HG03175 (cell line): ENCODE data around the gene CFTR.
"Not testable (repeated sequence)": the region's sequence is repeated elsewhere in the genome, so short reads cannot be mapped to it uniquely, and the experiment has no call there.

Experiments used
- ATAC-seq: cut with Tn5 transposase; IDR thresholded peaks from one replicate; pipeline ENCODE4 v1.9.1; 2021; ENCODE audit warnings: mild to moderate bottlenecking, moderate library complexity; ENCODE audit not compliant: unreplicated experiment

Gene CFTR

GRCh38 chr7:117493460-117493859 lies 13.6 kb downstream of the CFTR start:
- no peak for ATAC-seq

- no peak for ATAC-seq
These were observed 15.5 kb downstream of the CFTR start for GRCh38 chr7:117495308-117495707.

- ATAC-seq: no peak
These were observed 22.5 kb downstream of the CFTR start for GRCh38 chr7:117502331-117502730.

- no peak for ATAC-seq
These were observed 25.4 kb downstream of the CFTR start for GRCh38 chr7:117505238-117505637.

- no peak for ATAC-seq
These were observed 28.9 kb downstream of the CFTR start for GRCh38 chr7:117508676-117509075.

- ATAC-seq: not testable (repeated sequence)
These were observed 37.4 kb downstream of the CFTR start for GRCh38 chr7:117517194-117517593.

- peak; percentile 74 for ATAC-seq
These were observed 50.6 kb downstream of the CFTR start for GRCh38 chr7:117530390-117530789.

- no peak for ATAC-seq
These were observed 51.9 kb downstream of the CFTR start for GRCh38 chr7:117531595-117532244.

GRCh38 chr7:117538053-117538452 lies 58.2 kb downstream of the CFTR start:
- ATAC-seq: no peak

- ATAC-seq: no peak
These were observed 64.2 kb downstream of the CFTR start for GRCh38 chr7:117544061-117544460.

GRCh38 chr7:117548035-117548434 lies 68.2 kb downstream of the CFTR start:
- ATAC-seq: no peak

- ATAC-seq: no peak
These were observed 70.8 kb downstream of the CFTR start for GRCh38 chr7:117550625-117551024.

- no peak for ATAC-seq
These were observed 72.8 kb downstream of the CFTR start for GRCh38 chr7:117552660-117553059.

- no peak for ATAC-seq
These were observed 75.4 kb downstream of the CFTR start for GRCh38 chr7:117555260-117555659.

- ATAC-seq: no peak
These were observed 79.6 kb downstream of the CFTR start for GRCh38 chr7:117559391-117559790.

- ATAC-seq: no peak
These were observed 80.2 kb downstream of the CFTR start for GRCh38 chr7:117560030-117560429.

GRCh38 chr7:117562759-117563158 lies 82.9 kb downstream of the CFTR start:
- ATAC-seq: no peak

- ATAC-seq: no peak
These were observed 84.3 kb downstream of the CFTR start for GRCh38 chr7:117564080-117564479.

GRCh38 chr7:117564627-117565026 lies 84.8 kb downstream of the CFTR start:
- no peak for ATAC-seq

- no peak for ATAC-seq
These were observed 85.4 kb downstream of the CFTR start for GRCh38 chr7:117565226-117565625.

GRCh38 chr7:117567781-117568180 lies 88.0 kb downstream of the CFTR start:
- no peak for ATAC-seq

GRCh38 chr7:117572856-117573620 lies 93.2 kb downstream of the CFTR start:
- ATAC-seq: no peak

GRCh38 chr7:117581424-117581823 lies 101.6 kb downstream of the CFTR start:
- ATAC-seq: no peak
